ENCODE measurements around the gene EXOC3L4. TPM values are rescaled to one million over a fixed set of nuclear protein-coding genes. Genes with fewer than 3 reads are reported as not detected.

EXOC3L4 gene
- polyA plus RNA-seq, 1 donor from 2014 or later, result not detected

DNA sequence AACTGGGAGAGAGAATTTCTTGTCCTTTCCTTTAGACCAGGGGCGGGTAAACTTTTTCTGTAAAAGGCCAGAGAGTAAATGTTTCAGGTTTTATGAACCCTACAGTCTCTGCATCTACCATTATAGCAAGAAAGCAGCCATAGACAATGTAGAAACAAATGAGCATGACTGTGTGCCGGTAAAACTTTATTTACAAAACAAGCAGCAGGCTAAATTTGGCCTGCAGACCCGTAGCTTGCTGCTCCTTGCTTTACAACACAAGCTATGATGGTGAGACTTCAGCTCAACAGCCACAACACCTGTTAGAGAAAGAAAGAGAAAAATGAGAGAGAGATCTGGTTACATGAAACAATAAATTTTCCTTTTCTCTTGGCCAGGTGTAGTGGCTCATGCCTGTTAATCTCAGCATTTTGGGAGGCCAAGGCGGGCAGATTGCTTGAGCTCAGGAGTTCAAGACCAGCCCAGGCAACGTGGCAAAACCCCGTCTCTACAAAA, 33.0 kb upstream of the EXOC3L4 start:
- no peak overlapping the region for H3K4me3 ChIP-seq (ENCODE audit: low read length)
- no peaks in the 10 kb centered on the region for H4K20me1 ChIP-seq (ENCODE audit: insufficient read depth)
- H3K4me2 ChIP-seq (ENCODE audit: low read length), result no peak overlapping the region
- H3K27me3 ChIP-seq (ENCODE audit: insufficient read depth, low read depth, low read length), result no peaks in the 10 kb centered on the region
- H3K79me2 ChIP-seq (replicated peaks; ENCODE audit: insufficient read depth, low read length), result peaks cover 7% of the 10 kb centered on the region
- no peaks in the 10 kb centered on the region for H3K36me3 ChIP-seq (ENCODE audit: insufficient read depth, low read length)
- no peak overlapping the region for H2AFZ ChIP-seq (ENCODE audit: low read depth, low read length)
- H3K9ac ChIP-seq (ENCODE audit: low read length), result no peak overlapping the region
- H3K27ac ChIP-seq (ENCODE audit: low read length), result no peak overlapping the region
- TF ChIP-seq SMC3 (conservative IDR thresholded peaks at IDR 0.05; ENCODE audit: poor library complexity), result no peak
- TF ChIP-seq POLR2AphosphoS5 (IDR thresholded peaks at IDR 0.05), result no peak
- TF ChIP-seq, protein P1, sequence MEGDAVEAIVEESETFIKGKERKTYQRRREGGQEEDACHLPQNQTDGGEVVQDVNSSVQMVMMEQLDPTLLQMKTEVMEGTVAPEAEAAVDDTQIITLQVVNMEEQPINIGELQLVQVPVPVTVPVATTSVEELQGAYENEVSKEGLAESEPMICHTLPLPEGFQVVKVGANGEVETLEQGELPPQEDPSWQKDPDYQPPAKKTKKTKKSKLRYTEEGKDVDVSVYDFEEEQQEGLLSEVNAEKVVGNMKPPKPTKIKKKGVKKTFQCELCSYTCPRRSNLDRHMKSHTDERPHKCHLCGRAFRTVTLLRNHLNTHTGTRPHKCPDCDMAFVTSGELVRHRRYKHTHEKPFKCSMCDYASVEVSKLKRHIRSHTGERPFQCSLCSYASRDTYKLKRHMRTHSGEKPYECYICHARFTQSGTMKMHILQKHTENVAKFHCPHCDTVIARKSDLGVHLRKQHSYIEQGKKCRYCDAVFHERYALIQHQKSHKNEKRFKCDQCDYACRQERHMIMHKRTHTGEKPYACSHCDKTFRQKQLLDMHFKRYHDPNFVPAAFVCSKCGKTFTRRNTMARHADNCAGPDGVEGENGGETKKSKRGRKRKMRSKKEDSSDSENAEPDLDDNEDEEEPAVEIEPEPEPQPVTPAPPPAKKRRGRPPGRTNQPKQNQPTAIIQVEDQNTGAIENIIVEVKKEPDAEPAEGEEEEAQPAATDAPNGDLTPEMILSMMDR (IDR thresholded peaks at IDR 0.05; ENCODE audit: poor library complexity, severe bottlenecking), result no peak
- TF ChIP-seq EZH2 (IDR thresholded peaks at IDR 0.05; ENCODE audit: borderline replicate concordance, insufficient read depth, low read length, poor library complexity, severe bottlenecking), result no peak
- TF ChIP-seq, protein P2, sequence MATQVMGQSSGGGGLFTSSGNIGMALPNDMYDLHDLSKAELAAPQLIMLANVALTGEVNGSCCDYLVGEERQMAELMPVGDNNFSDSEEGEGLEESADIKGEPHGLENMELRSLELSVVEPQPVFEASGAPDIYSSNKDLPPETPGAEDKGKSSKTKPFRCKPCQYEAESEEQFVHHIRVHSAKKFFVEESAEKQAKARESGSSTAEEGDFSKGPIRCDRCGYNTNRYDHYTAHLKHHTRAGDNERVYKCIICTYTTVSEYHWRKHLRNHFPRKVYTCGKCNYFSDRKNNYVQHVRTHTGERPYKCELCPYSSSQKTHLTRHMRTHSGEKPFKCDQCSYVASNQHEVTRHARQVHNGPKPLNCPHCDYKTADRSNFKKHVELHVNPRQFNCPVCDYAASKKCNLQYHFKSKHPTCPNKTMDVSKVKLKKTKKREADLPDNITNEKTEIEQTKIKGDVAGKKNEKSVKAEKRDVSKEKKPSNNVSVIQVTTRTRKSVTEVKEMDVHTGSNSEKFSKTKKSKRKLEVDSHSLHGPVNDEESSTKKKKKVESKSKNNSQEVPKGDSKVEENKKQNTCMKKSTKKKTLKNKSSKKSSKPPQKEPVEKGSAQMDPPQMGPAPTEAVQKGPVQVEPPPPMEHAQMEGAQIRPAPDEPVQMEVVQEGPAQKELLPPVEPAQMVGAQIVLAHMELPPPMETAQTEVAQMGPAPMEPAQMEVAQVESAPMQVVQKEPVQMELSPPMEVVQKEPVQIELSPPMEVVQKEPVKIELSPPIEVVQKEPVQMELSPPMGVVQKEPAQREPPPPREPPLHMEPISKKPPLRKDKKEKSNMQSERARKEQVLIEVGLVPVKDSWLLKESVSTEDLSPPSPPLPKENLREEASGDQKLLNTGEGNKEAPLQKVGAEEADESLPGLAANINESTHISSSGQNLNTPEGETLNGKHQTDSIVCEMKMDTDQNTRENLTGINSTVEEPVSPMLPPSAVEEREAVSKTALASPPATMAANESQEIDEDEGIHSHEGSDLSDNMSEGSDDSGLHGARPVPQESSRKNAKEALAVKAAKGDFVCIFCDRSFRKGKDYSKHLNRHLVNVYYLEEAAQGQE (IDR thresholded peaks at IDR 0.05; ENCODE audit: borderline replicate concordance), result no peak
- TF ChIP-seq MXI1 (conservative IDR thresholded peaks at IDR 0.05; ENCODE audit: poor library complexity, severe bottlenecking), result no peak
- no peak for TF ChIP-seq EP300 (conservative IDR thresholded peaks at IDR 0.05; ENCODE audit: poor library complexity, severe bottlenecking)
- TF ChIP-seq TAF1 (IDR thresholded peaks at IDR 0.05; ENCODE audit: low read depth), result no peak
- no peak for TF ChIP-seq RAD21 (conservative IDR thresholded peaks at IDR 0.05)
- peaks cover 3% of the 10 kb centered on the region for H3F3A ChIP-seq (ENCODE audit: insufficient read depth, low read length, poor library complexity, severe bottlenecking)
- H3K9me3 ChIP-seq (ENCODE audit: low read length), result no peaks in the 10 kb centered on the region
- H3K9me2 ChIP-seq (ENCODE audit: insufficient read depth, low read length), result no peaks in the 10 kb centered on the region

DNA sequence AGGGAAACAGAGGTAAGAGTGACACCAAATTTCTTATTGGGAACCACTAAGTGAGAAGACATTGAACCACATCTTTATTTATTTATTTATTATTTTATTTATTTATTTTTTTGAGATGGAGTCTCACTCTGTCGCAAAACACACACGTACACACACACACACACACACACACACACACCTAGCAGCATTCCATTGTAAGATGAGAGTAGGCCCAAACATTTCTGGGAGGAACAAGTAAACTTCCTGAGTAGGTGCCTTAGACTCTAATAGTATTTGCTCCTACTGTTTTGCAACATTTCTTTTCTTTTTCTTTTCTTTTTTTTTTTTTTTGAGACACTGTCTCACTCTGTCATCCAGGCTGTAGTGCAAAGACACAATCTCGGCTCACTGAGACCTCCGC, 30.1 kb upstream of the EXOC3L4 start:
- H3K79me2 ChIP-seq (replicated peaks; ENCODE audit: insufficient read depth, low read length), result no peaks in the 10 kb centered on the region
- no peaks in the 10 kb centered on the region for H3F3A ChIP-seq (ENCODE audit: insufficient read depth, low read length, poor library complexity, severe bottlenecking)
- H3K9ac ChIP-seq (ENCODE audit: low read length), result no peak overlapping the region
- H2AFZ ChIP-seq (ENCODE audit: low read depth, low read length), result no peak overlapping the region
- no peaks in the 10 kb centered on the region for H3K9me2 ChIP-seq (ENCODE audit: insufficient read depth, low read length)
- H3K4me3 ChIP-seq (ENCODE audit: low read length), result no peak overlapping the region
- H3K36me3 ChIP-seq (ENCODE audit: insufficient read depth, low read length), result no peaks in the 10 kb centered on the region
- H4K20me1 ChIP-seq (ENCODE audit: insufficient read depth), result no peaks in the 10 kb centered on the region
- H3K27ac ChIP-seq (ENCODE audit: low read length), result no peak overlapping the region
- no peaks in the 10 kb centered on the region for H3K27me3 ChIP-seq (ENCODE audit: insufficient read depth, low read depth, low read length)
- TF ChIP-seq RAD21 (conservative IDR thresholded peaks at IDR 0.05) (no peak), EP300 (conservative IDR thresholded peaks at IDR 0.05; ENCODE audit: poor library complexity, severe bottlenecking) (no peak), SMC3 (conservative IDR thresholded peaks at IDR 0.05; ENCODE audit: poor library complexity) (no peak), POLR2AphosphoS5 (IDR thresholded peaks at IDR 0.05) (no peak), MXI1 (conservative IDR thresholded peaks at IDR 0.05; ENCODE audit: poor library complexity, severe bottlenecking) (no peak), EZH2 (IDR thresholded peaks at IDR 0.05; ENCODE audit: borderline replicate concordance, insufficient read depth, low read length, poor library complexity, severe bottlenecking) (no peak), TAF1 (IDR thresholded peaks at IDR 0.05; ENCODE audit: low read depth) (no peak)
- TF ChIP-seq, protein P2 (IDR thresholded peaks at IDR 0.05; ENCODE audit: borderline replicate concordance), result no peak
- TF ChIP-seq, protein P1 (IDR thresholded peaks at IDR 0.05; ENCODE audit: poor library complexity, severe bottlenecking), result no peak
- H3K4me2 ChIP-seq (ENCODE audit: low read length), result no peak overlapping the region
- no peaks in the 10 kb centered on the region for H3K9me3 ChIP-seq (ENCODE audit: low read length)

All from neural cell (in vitro differentiated cells).